Mesendoderm (in vitro differentiated cells): ENCODE results near the gene PAM.
A peak's percentile ranks its signal among the peaks of the same experiment; 100 is the strongest.

ENCODE experiments used
- DNase-seq: peaks from one replicate; pipeline ENCODE4 v3.0.0; 2013
- H2AK5ac ChIP-seq: 2 replicates; pipeline ENCODE4 v1.6.1; 2013; ENCODE audit warnings: low read length, inconsistent platforms
- H2BK120ac ChIP-seq: 2 replicates; pipeline ENCODE4 v1.6.1; 2013; ENCODE audit warnings: low read depth, mild to moderate bottlenecking, low read length, moderate library complexity, mixed read lengths
- H2BK15ac ChIP-seq: replicated peaks from 2 replicates; pipeline ENCODE4 v1.6.1; 2013; ENCODE audit warnings: low read depth, mild to moderate bottlenecking, moderate library complexity
- H2BK5ac ChIP-seq: 2 replicates; pipeline ENCODE4 v1.6.1; 2013; ENCODE audit warnings: low read length, inconsistent platforms
- H3K18ac ChIP-seq: 2 replicates; pipeline ENCODE4 v1.6.1; 2013; ENCODE audit warnings: mild to moderate bottlenecking, low read length, mixed read lengths
- H3K23ac ChIP-seq: one replicate; pipeline ENCODE4 v1.6.1; 2013; ENCODE audit warnings: low read length
- H3K27ac ChIP-seq: 2 replicates; pipeline ENCODE4 v1.5.1; 2013; ENCODE audit warnings: low read depth, mild to moderate bottlenecking, inconsistent platforms, low read length, moderate library complexity
- H3K27me3 ChIP-seq: 2 replicates; pipeline ENCODE4 v1.6.1; 2013; ENCODE audit warnings: low read length, control low read depth, mild to moderate bottlenecking, inconsistent platforms; ENCODE audit not compliant: insufficient read depth, poor library complexity
- H3K36me3 ChIP-seq: 2 replicates; pipeline ENCODE4 v1.6.1; 2013; ENCODE audit warnings: low read length, inconsistent platforms; ENCODE audit not compliant: control insufficient read depth, insufficient read depth
- H3K4ac ChIP-seq: one replicate; pipeline ENCODE4 v1.6.1; 2013; ENCODE audit warnings: low read depth, mild to moderate bottlenecking, low read length, moderate library complexity
- H3K4me1 ChIP-seq: 2 replicates; pipeline ENCODE4 v1.6.1; 2013; ENCODE audit warnings: low read depth, low read length, inconsistent platforms; ENCODE audit not compliant: control insufficient read depth
- H3K4me2 ChIP-seq: 2 replicates; pipeline ENCODE4 v1.6.1; 2013; ENCODE audit warnings: low read length
- H3K4me3 ChIP-seq: 2 replicates; pipeline ENCODE4 v1.5.1; 2013; ENCODE audit warnings: mild to moderate bottlenecking, low read length
- H3K56ac ChIP-seq: one replicate; pipeline ENCODE4 v1.6.1; 2013; ENCODE audit warnings: low read length
- H3K79me1 ChIP-seq: 2 replicates; pipeline ENCODE4 v1.6.1; 2013; ENCODE audit warnings: low read length, inconsistent platforms
- H3K79me2 ChIP-seq: 2 replicates; pipeline ENCODE4 v1.6.1; 2013; ENCODE audit warnings: mild to moderate bottlenecking, low read length; ENCODE audit not compliant: control insufficient read depth, insufficient read depth
- H3K9ac ChIP-seq: 2 replicates; pipeline ENCODE4 v1.6.1; 2013; ENCODE audit warnings: low read length, inconsistent platforms
- H4K5ac ChIP-seq: one replicate; pipeline ENCODE4 v1.6.1; 2013; ENCODE audit warnings: low read length
- H4K8ac ChIP-seq: one replicate; pipeline ENCODE4 v1.6.1; 2013; ENCODE audit warnings: low read depth, mild to moderate bottlenecking, control low read depth, low read length, moderate library complexity
- WGBS: extraction: QIAGEN DNeasy Blood & Tissue Kit; methylation state at CpG from one replicate; pipeline ENCODE4 v1.1.7; 2013; ENCODE audit warnings: low lambda C conversion rate, missing lambda C conversion rate; ENCODE audit not compliant: insufficient coverage; ENCODE audit errors: extremely low coverage; 5-methylcytosine and 5-hydroxymethylcytosine counted together

The PAM gene

DNA sequence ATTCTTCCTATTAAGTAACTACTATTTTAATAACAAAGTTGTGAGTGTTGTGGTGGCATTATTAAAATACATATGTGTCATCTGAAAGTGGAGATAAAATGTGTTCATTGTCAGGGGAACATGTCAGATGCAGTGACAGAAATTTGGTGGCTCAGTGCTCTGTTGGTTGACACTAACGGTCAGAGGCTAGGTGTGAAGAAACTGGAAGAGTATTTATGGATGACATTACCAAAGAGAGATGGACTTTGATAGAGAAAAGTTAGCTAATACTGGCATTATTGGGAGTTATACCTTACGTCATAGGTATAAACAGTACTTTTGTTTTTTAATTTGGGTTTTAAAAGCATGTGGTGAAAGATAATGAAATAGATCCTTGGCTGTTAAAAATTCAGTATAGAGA is 33.7 kb downstream of the PAM start:
- Histone ChIP-seq H2BK5ac (no peak overlapping the region), H3K18ac (no peak overlapping the region), H3K4me2 (no peak overlapping the region), H2AK5ac (no peak overlapping the region), H3K79me1 (no peaks in the 10 kb centered on the region), H3K23ac (no peak overlapping the region), H4K8ac (no peak overlapping the region), H3K9ac (no peak overlapping the region), H3K27me3 (no peaks in the 10 kb centered on the region), H3K4me3 (no peak overlapping the region), H3K4ac (no peak overlapping the region), H3K79me2 (no peaks in the 10 kb centered on the region), H3K56ac (no peak overlapping the region), H2BK15ac (no peak overlapping the region), H3K4me1 (no peaks in the 10 kb centered on the region), H3K27ac (no peak overlapping the region), H2BK120ac (no peak overlapping the region), H4K5ac (no peak overlapping the region), H3K36me3 (no peaks in the 10 kb centered on the region)
- WGBS: no CpG with 5 or more reads among the region's 2 CpGs
- DNase-seq: no peak

DNA sequence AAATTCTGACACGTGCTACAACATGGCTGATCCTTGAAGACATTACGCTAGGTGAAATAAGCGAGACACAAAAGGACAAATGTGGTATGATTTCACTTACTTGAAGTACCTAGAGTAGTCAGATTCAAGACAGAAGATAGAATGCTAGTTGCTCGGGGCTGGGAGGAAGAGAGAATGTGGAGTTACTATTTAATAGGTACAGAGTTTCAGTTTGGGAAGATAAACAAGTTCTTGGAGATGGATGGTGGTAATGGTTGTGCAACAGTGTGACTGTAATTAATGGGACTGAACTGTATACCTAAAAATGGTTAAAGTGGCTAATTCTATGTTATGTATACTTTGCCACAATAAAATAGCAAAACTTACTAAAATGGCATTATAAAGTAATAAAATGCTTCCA is 34.4 kb downstream of the PAM start:
- Histone ChIP-seq H3K4ac (no peak overlapping the region), H3K9ac (no peak overlapping the region), H3K23ac (no peak overlapping the region), H3K79me1 (no peaks in the 10 kb centered on the region), H3K4me1 (no peaks in the 10 kb centered on the region), H2BK15ac (no peak overlapping the region), H3K27ac (no peak overlapping the region), H3K56ac (no peak overlapping the region), H3K4me2 (no peak overlapping the region), H3K18ac (no peak overlapping the region), H3K36me3 (no peaks in the 10 kb centered on the region), H2AK5ac (no peak overlapping the region), H2BK5ac (no peak overlapping the region), H4K8ac (no peak overlapping the region), H4K5ac (no peak overlapping the region), H3K27me3 (no peaks in the 10 kb centered on the region), H3K79me2 (no peaks in the 10 kb centered on the region), H3K4me3 (no peak overlapping the region), H2BK120ac (no peak overlapping the region)
- no CpG with 5 or more reads among the region's 4 CpGs for WGBS
- no peak for DNase-seq

DNA sequence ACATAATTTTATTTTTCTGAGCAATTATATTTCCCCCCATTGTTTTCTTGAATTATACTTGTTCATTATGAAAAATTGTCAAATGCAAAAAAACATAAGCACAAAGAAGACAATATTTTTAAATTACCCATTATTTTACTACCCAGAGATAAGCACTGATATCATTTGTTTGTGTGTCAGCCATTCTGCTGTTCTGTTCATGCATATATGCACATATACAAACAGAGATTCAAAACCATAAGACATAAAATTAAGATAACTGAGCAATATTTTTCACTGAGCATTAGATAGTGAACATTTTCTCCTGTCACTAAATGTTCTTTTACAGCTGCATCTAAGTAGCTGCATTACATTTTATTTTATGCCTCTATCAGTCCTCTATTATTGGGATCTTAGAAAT is 35.6 kb downstream of the PAM start:
- no peaks in the 10 kb centered on the region for H3K79me2 ChIP-seq
- H3K79me1 ChIP-seq: no peaks in the 10 kb centered on the region

DNA sequence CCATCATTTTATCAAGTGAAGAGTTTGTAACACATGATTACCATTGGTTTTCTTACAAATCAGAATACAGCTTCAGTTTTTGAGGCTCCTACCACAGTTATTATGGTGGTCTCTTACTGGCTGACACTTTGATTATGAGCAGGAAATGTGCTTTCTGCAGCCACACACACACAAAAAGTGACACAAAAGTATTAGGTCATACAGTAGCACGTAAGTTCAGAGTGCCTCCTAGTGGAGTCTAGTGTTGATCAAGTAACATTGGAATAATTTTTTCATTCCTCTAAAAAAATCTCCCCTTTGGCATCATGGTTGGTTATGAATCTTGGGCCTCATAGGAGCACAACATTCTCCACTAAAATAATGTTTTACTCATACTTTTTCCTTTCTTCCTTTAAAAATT is 37.6 kb downstream of the PAM start:
- no CpG with 5 or more reads among the region's 1 CpG for WGBS
- DNase-seq: peak; percentile 34
- H3K79me1 ChIP-seq: no peaks in the 10 kb centered on the region
- no peaks in the 10 kb centered on the region for H3K79me2 ChIP-seq
- no peaks in the 10 kb centered on the region for H3K27me3 ChIP-seq
- H3K4me2 ChIP-seq: no peak overlapping the region
- no peak overlapping the region for H3K4ac ChIP-seq
- H2AK5ac ChIP-seq: no peak overlapping the region
- no peak overlapping the region for H3K56ac ChIP-seq
- no peak overlapping the region for H3K27ac ChIP-seq
- H2BK120ac ChIP-seq: no peak overlapping the region
- no peak overlapping the region for H3K9ac ChIP-seq
- no peak overlapping the region for H4K8ac ChIP-seq
- H3K36me3 ChIP-seq: no peaks in the 10 kb centered on the region
- no peaks in the 10 kb centered on the region for H3K4me1 ChIP-seq
- H3K23ac ChIP-seq: no peak overlapping the region
- H2BK5ac ChIP-seq: no peak overlapping the region
- no peak overlapping the region for H3K4me3 ChIP-seq
- no peak overlapping the region for H4K5ac ChIP-seq
- H2BK15ac ChIP-seq: no peak overlapping the region
- H3K18ac ChIP-seq: no peak overlapping the region

More for the DNA sequence above, 35.6 kb downstream of the PAM start:
- Histone ChIP-seq H2BK5ac (no peak overlapping the region), H3K4ac (no peak overlapping the region), H3K4me3 (no peak overlapping the region), H3K36me3 (no peaks in the 10 kb centered on the region), H2AK5ac (no peak overlapping the region), H3K18ac (no peak overlapping the region), H4K8ac (no peak overlapping the region), H3K23ac (no peak overlapping the region), H2BK15ac (no peak overlapping the region), H3K27me3 (no peaks in the 10 kb centered on the region), H3K9ac (no peak overlapping the region), H3K27ac (no peak overlapping the region), H4K5ac (no peak overlapping the region), H2BK120ac (no peak overlapping the region), H3K4me1 (no peaks in the 10 kb centered on the region), H3K56ac (no peak overlapping the region), H3K4me2 (no peak overlapping the region)
- DNase-seq: no peak

- Histone ChIP-seq H3K27me3 (no peaks in the 10 kb centered on the region), H3K4ac (no peak overlapping the region), H3K79me1 (no peaks in the 10 kb centered on the region), H2BK120ac (no peak overlapping the region), H3K4me1 (no peaks in the 10 kb centered on the region), H3K36me3 (no peaks in the 10 kb centered on the region), H3K4me3 (no peak overlapping the region), H3K56ac (no peak overlapping the region), H3K4me2 (no peak overlapping the region), H3K23ac (no peak overlapping the region), H4K8ac (no peak overlapping the region), H3K79me2 (no peaks in the 10 kb centered on the region), H3K27ac (no peak overlapping the region), H2BK15ac (no peak overlapping the region), H3K9ac (no peak overlapping the region), H2AK5ac (no peak overlapping the region), H3K18ac (no peak overlapping the region), H2BK5ac (no peak overlapping the region), H4K5ac (no peak overlapping the region)
- DNase-seq: peak; percentile 51
- no CpG with 5 or more reads among the region's 1 CpG for WGBS
Measured at GRCh38 chr5:102794047-102794446, 38.9 kb downstream of the PAM start.

GRCh38 chr5:102794677-102795331 is 39.7 kb downstream of the PAM start:
- H2AK5ac ChIP-seq: no peak overlapping the region
- H3K4me3 ChIP-seq: no peak overlapping the region
- H3K23ac ChIP-seq: no peak overlapping the region
- H3K9ac ChIP-seq: no peak overlapping the region
- H3K4me2 ChIP-seq: no peak overlapping the region
- H4K8ac ChIP-seq: no peak overlapping the region
- H2BK15ac ChIP-seq: no peak overlapping the region
- no peak overlapping the region for H2BK5ac ChIP-seq
- no peaks in the 10 kb centered on the region for H3K79me2 ChIP-seq
- H3K18ac ChIP-seq: no peak overlapping the region
- H3K27ac ChIP-seq: no peak overlapping the region
- H4K5ac ChIP-seq: no peak overlapping the region
- DNase-seq: no peak
- no peaks in the 10 kb centered on the region for H3K27me3 ChIP-seq
- WGBS: no CpG with 5 or more reads among the region's 3 CpGs
- no peak overlapping the region for H3K4ac ChIP-seq
- H3K79me1 ChIP-seq: no peaks in the 10 kb centered on the region
- H2BK120ac ChIP-seq: no peak overlapping the region
- no peak overlapping the region for H3K56ac ChIP-seq
- no peaks in the 10 kb centered on the region for H3K36me3 ChIP-seq
- no peaks in the 10 kb centered on the region for H3K4me1 ChIP-seq
